ENCODE data around the gene THEM4.
"Not testable (repeated sequence)": the region's sequence is repeated elsewhere in the genome, so short reads cannot be mapped to it uniquely, and the experiment has no call there.

Gene THEM4

GRCh38 chr1:151892190-151892589 is 17.1 kb downstream of the THEM4 start:
- no peak for DNase-seq

DNA sequence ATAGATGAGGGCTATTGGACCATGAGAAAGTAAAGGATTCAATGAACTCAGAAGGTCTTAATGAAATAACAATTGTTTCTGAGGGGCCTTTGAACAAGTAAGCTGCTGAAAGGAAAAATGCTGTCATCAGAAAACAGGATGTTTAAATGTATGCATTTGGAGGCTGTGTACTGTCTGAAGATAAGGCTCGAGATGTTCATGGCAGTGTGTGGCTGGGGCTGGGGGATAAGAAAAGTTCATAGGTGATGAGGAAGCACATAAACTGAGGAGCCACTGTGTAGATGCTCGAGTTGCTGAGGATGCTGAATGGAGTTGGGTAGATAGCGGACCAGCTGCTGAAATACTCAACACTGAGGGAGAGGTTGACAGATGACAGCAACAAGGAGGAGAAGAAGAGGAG is 17.8 kb downstream of the THEM4 start:
- DNase-seq = no peak

GRCh38 chr1:151888972-151889570 is 20.2 kb downstream of the THEM4 start:
- DNase-seq = peak in 1 of 2 donors; percentile 36

GRCh38 chr1:151887028-151887427 is 22.3 kb downstream of the THEM4 start:
- DNase-seq = peak in 1 of 2 donors; percentile 19

GRCh38 chr1:151885479-151885878 is 23.8 kb downstream of the THEM4 start:
- DNase-seq = no peak

- DNase-seq = not testable (repeated sequence)
Observed at GRCh38 chr1:151884879-151885278, 24.4 kb downstream of the THEM4 start.

- not testable (repeated sequence) for DNase-seq
Observed at GRCh38 chr1:151884445-151884844, 24.9 kb downstream of the THEM4 start.

GRCh38 chr1:151883898-151884297 is 25.4 kb downstream of the THEM4 start:
- not testable (repeated sequence) for DNase-seq

- DNase-seq = not testable (repeated sequence)
Observed at GRCh38 chr1:151882918-151883317, 26.4 kb downstream of the THEM4 start.

DNA sequence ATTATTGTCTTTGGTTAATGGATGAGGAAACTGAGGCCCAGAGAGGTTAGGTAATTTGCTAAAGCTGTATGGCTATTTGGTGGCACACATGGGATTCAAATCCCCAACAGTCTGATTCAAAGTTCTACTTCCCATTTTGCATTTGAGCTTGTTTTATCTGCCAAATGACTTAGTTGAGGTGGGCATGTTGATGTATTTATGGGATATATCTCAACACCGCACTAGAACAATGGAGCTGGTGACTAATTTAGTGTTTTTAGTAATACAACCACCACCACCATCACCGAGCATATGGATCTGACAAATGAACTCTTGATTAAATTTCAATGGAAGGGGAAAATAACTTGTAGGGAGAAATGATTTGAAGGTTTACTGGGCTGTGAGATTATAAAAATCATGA is 26.8 kb downstream of the THEM4 start:
- no peak for DNase-seq

DNA sequence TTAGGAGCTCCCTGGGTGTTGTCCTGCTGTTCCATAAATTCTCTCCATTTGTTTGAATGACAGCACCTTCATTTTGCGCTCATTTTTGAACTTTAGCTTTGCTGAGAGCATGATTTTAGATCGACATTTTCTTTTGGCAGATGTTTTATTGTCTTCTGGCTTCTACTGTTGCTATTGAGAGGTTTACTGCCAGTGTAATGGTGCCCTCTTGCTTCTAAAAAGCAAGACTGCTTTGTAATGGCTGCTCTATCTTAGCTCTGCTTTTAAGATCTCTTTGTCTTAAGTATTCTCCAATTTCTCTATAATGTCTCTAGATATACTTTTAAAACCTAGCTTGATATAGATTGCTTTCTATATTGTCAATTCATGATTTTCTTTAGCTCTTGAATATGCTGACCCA is 27.8 kb downstream of the THEM4 start:
- DNase-seq = no peak

DNA sequence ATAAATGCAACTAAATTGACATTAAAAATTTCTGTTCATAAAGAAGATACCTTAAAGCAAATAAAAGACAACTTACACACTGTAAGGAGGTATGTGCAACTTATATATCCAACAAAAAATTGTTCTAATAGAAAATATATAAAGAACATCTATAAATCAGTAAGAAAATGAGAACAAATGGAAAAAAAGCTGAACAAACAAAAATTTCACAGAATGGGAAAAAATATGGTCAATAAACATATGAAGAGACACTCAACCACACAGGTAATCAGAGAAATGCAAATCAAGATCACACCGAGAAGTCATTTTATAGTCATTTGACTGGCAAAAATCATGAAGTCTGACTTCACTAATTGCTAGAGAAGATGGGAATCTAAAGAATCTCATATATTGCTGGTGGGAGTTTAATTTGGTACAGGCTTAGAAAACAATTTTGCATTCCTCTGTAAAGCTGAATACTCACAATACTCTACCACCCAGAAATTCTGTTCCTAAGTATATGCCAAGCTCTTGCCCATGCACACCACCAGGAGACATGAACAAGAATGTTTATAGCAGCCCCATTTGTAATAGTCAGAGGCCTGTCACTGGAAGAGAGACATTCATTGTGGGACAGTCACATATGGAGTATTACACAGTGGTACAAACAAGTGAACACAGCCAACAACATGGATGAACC is 33.8 kb downstream of the THEM4 start:
- DNase-seq = no peak

- DNase-seq = not testable (repeated sequence)
Observed at GRCh38 chr1:151872776-151873175, 36.5 kb downstream of the THEM4 start.

DNA sequence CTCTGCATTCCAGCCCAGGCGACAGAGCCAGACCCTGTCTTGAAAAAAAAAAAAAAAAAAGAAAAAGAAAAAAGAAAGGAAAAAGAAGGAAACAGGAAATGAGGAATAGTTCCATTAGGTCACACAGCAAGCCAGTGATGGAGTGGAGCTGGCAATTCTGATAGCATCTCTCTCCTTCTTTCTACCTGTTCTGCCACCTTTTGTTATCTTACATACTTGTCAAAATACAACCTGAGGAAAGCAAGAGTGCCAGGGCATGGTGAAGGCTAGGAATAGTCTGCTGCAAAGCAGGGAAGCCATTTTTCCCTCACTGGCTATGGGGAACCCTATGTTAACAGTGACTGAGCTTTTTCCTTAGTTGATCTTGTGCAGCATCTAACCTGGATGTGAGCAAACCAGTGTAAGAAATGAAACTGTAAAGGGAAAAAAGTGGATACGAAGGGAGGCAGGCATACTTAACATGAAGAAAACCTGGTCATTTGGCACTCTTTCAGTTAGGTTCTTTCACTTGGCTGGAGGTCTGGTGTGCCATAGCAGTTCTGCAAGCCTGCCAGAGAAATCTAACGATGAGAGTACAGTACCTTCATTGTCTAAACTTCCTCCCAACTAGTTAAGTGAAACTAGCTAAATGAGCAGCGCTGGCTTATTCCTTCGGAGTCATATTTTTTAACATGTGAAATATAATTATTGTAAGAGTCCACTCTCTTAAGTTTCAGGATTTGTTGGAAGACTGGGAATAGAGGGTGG is 37.9 kb downstream of the THEM4 start:
- DNase-seq = no peak

DNA sequence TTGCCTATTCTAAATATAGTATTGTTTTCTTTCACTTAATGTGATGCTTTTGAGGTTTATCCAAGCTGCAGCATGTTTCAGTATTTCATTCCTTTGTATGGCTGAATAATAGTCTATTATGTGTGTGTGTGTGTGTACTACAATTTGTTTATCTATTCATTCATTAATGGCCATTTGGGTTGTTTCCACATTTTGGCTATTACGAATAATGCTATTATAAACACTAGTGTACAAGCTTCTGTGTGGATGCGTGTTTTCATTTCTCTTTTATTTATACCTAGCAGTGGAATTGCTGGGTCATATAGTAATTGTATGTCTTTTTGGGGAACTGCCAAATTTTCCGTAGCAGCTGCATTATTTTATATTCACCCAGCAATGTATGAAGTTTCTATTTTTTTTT is 40.8 kb downstream of the THEM4 start:
- DNase-seq = no peak

- DNase-seq = peak; percentile 85 to 90
Observed at GRCh38 chr1:151867765-151868411, 41.4 kb downstream of the THEM4 start.

DNA sequence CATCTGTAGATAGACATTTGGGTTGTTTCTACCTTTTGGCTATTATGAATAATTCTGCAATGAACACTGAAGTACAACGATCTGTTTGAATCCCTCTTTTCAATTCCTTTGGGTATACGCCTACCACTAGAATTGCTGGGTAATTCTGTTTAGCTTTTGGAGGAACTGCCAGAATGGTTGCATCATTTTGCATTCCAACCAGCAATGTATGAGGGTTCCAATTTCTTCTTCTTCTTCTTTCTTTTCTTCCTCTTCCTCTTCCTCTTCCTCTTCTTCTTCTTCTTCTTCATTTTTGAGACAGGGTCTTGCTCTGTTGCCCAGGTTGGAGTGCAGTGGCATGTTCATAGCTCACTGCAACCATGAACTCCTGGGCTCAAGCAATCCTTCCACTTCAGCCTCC is 42.0 kb downstream of the THEM4 start:
- DNase-seq = peak; percentile 58 to 72

DNA sequence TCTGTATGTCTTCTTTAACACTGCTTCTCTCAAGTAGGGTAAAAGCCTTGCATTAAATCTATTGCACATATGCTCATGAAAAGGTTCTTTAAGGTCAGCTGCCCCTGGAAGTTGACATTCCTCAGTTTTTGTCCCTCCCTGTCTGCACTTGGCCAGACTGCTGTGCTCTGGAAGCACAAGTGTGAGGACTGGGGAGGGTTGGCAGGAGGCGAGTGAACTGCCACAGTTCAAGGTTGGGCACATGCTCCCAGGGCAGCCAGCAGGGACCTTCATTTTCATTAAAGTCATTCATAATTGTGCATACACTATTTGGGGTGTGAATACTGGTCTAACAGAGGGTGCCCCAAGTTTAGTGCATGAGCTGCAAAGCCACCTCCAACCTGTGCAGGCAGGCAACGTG is 44.9 kb downstream of the THEM4 start:
- no peak for DNase-seq

DNA sequence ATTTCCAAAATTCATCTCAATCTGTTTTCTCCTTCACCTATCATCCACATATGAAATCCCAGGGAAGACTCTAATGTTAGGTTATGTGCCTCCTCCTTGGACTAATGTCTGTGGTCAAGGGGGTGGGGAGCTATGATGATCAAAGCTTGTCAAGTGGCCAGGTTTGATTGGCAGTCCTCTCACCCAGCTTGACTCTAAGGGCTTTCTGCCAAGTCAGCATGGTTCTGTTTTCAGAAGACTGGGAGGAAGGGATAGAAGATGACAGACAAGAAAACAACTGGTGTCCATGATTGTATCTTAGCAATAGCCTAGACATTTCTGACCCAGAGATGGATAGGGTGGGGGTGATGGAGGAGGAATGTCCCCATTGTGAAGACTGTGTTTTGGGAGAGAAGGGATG is 46.7 kb downstream of the THEM4 start:
- no peak for DNase-seq

- no peak for DNase-seq
Observed at GRCh38 chr1:151860504-151861187, 48.7 kb downstream of the THEM4 start.

DNA sequence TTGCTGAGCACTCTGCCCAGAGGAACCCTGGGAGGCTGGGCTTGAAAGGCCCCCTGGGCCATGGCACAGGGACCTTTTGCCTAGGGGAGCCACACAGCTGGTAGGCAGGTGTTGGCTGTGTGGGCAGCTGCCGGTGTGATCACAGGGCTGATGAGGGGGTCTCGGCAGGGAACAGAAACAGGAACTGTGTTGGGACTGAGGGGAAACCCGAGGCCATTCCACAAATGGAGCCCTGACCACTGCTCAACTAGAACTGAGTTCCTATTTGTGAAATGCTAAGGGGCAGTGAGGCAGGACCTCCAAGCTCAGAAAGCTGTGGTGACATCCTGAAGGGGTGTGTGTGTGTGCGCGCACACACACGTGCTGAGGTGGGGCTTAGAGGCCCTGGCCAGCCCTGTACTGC is 49.4 kb downstream of the THEM4 start:
- peak; percentile 27 to 62 for DNase-seq

GRCh38 chr1:151858886-151859665 is 50.2 kb downstream of the THEM4 start:
- no peak for DNase-seq
